ENCODE data around the gene B4GALT1.
"Not testable (repeated sequence)": the region's sequence is repeated elsewhere in the genome, so short reads cannot be mapped to it uniquely, and the experiment has no call there.

B4GALT1 gene

GRCh38 chr9:33184963-33185362, 17.8 kb upstream of the B4GALT1 start:
- DNase-seq (ENCODE audit: low read depth in 2 of 2): no peak

- DNase-seq (ENCODE audit: low read depth in 2 of 2): no peak
Observed at GRCh38 chr9:33182519-33182918, 15.4 kb upstream of the B4GALT1 start.

- no peak for DNase-seq (ENCODE audit: low read depth in 2 of 2)
Observed at GRCh38 chr9:33180526-33181184, 13.5 kb upstream of the B4GALT1 start.

- no peak for DNase-seq (ENCODE audit: low read depth in 2 of 2)
Observed at GRCh38 chr9:33178972-33179697, 12.0 kb upstream of the B4GALT1 start.

- DNase-seq (ENCODE audit: low read depth in 2 of 2): no peak
Observed at GRCh38 chr9:33177639-33178038, 10.5 kb upstream of the B4GALT1 start.

- no peak for DNase-seq (ENCODE audit: low read depth in 2 of 2)
Observed at GRCh38 chr9:33177086-33177485, 9.9 kb upstream of the B4GALT1 start.

GRCh38 chr9:33175649-33176325, 8.7 kb upstream of the B4GALT1 start:
- DNase-seq (ENCODE audit: low read depth in 2 of 2): no peak

GRCh38 chr9:33172256-33173238, 5.4 kb upstream of the B4GALT1 start:
- no peak for DNase-seq (ENCODE audit: low read depth in 2 of 2)

GRCh38 chr9:33170464-33171415, 3.6 kb upstream of the B4GALT1 start:
- DNase-seq (ENCODE audit: low read depth in 2 of 2): no peak

- no peak for DNase-seq (ENCODE audit: low read depth in 2 of 2)
Observed at GRCh38 chr9:33168941-33169544, 1.9 kb upstream of the B4GALT1 start.

- DNase-seq (ENCODE audit: low read depth in 2 of 2): no peak
Observed at GRCh38 chr9:33167972-33168461, 881 bp upstream of the B4GALT1 start.

GRCh38 chr9:33166231-33167083, 679 bp downstream of the B4GALT1 start:
- DNase-seq (ENCODE audit: low read depth in 2 of 2): no peak

GRCh38 chr9:33165263-33166151, 1.6 kb downstream of the B4GALT1 start:
- DNase-seq (ENCODE audit: low read depth in 2 of 2): no peak

GRCh38 chr9:33164921-33165262, 2.2 kb downstream of the B4GALT1 start:
- not testable (repeated sequence) for DNase-seq (ENCODE audit: low read depth in 2 of 2)

- DNase-seq (ENCODE audit: low read depth in 2 of 2): no peak
Observed at GRCh38 chr9:33164138-33164809, 2.9 kb downstream of the B4GALT1 start.

- no peak for DNase-seq (ENCODE audit: low read depth in 2 of 2)
Observed at GRCh38 chr9:33163433-33164137, 3.6 kb downstream of the B4GALT1 start.

Data from stimulated activated CD8-positive, alpha-beta memory T cell treated with anti-CD3 and anti-CD28 coated beads, Interleukin-15, amount 100 ng/mL, for 4 hours (primary cell).